ENCODE measurements around the gene PLEKHM1. TPM values are rescaled to one million over a fixed set of nuclear protein-coding genes. Genes with fewer than 3 reads are reported as not detected.

PLEKHM1 gene
- total RNA-seq, 1 donor = 25.0 TPM

- H3K4me3 ChIP-seq (ENCODE audit: low read depth, low read length) = no peak overlapping the region
- DNase-seq (ENCODE audit: low read depth) = no peak
- TF ChIP-seq CTCF (IDR thresholded peaks at IDR 0.05; ENCODE audit: insufficient read depth, low read depth, low read length) = no peak
Measured at GRCh38 chr17:45423304-45423974, 67.1 kb downstream of the PLEKHM1 start.

GRCh38 chr17:45414990-45415881 lies 75.3 kb downstream of the PLEKHM1 start:
- H3K4me3 ChIP-seq (ENCODE audit: low read depth, low read length) = no peak overlapping the region
- no peak for DNase-seq (ENCODE audit: low read depth)
- TF ChIP-seq CTCF (IDR thresholded peaks at IDR 0.05; ENCODE audit: insufficient read depth, low read depth, low read length) = no peak

GRCh38 chr17:45413498-45413923 lies 77.0 kb downstream of the PLEKHM1 start:
- no peak for TF ChIP-seq CTCF (IDR thresholded peaks at IDR 0.05; ENCODE audit: insufficient read depth, low read depth, low read length)
- H3K4me3 ChIP-seq (ENCODE audit: low read depth, low read length) = no peak overlapping the region
- DNase-seq (ENCODE audit: low read depth) = no peak

- DNase-seq (ENCODE audit: low read depth) = no peak
- no peak overlapping the region for H3K4me3 ChIP-seq (ENCODE audit: low read depth, low read length)
- TF ChIP-seq CTCF (IDR thresholded peaks at IDR 0.05; ENCODE audit: insufficient read depth, low read depth, low read length) = no peak
Measured at GRCh38 chr17:45411348-45412105, 79.0 kb downstream of the PLEKHM1 start.

- H3K4me3 ChIP-seq (ENCODE audit: low read depth, low read length) = no peak overlapping the region
- DNase-seq (ENCODE audit: low read depth) = no peak
- no peak for TF ChIP-seq CTCF (IDR thresholded peaks at IDR 0.05; ENCODE audit: insufficient read depth, low read depth, low read length)
Measured at GRCh38 chr17:45410144-45411091, 80.1 kb downstream of the PLEKHM1 start.

GRCh38 chr17:45409659-45410076 lies 80.9 kb downstream of the PLEKHM1 start:
- DNase-seq (ENCODE audit: low read depth) = no peak
- no peak overlapping the region for H3K4me3 ChIP-seq (ENCODE audit: low read depth, low read length)
- TF ChIP-seq CTCF (IDR thresholded peaks at IDR 0.05; ENCODE audit: insufficient read depth, low read depth, low read length) = no peak
